GM12878 (cell line): ENCODE measurements around the gene STAG1. TPM values are rescaled to one million over a fixed set of nuclear protein-coding genes. Genes with fewer than 3 reads are reported as not detected.

Experiments
- ATAC-seq: fragments of 200-7000 bp; cut with Tn5 transposase; 3 replicates; pipeline ENCODE4 v1.9.1; 2020; ENCODE audit warnings: mild to moderate bottlenecking, moderate library complexity
- BruUV-seq: library from RNA; stranded (reverse); fragments of 400-500 nt; replicated peaks from 2 replicates; lab custom pipeline; 2021; lab: Mats Ljungman, UMichigan
- CTCF ChIA-PET: fragments of 300-600 bp; sonication (Branson Sonifier 250); formaldehyde crosslinking; extraction: SDS; loops from one replicate; lab custom pipeline; 2021; ENCODE audit warnings: inconsistent platforms; lab: Yijun Ruan, JAX
- POLR2A ChIA-PET: fragments of 350-600 bp; formaldehyde crosslinking; extraction: SDS; loops from one replicate; lab custom pipeline; 2021; ENCODE audit warnings: inconsistent platforms; lab: Charles Lee
- RAD21 ChIA-PET: fragments of 300-600 bp; sonication (Branson Sonifier 250); formaldehyde crosslinking; loops from one replicate; lab custom pipeline; 2023; ENCODE audit warnings: antibody characterized with exemption; ENCODE audit not compliant: unreplicated experiment; lab: Charles Lee
- SMC1A ChIA-PET: fragments of 300-600 bp; sonication (Branson Sonifier 250); formaldehyde crosslinking; loops from one replicate; lab custom pipeline; 2023; ENCODE audit not compliant: unreplicated experiment, uncharacterized antibody; lab: Charles Lee
- DNase-seq: peaks from one replicate; pipeline ENCODE4 v3.0.0-alpha.2; 2011; ENCODE audit warnings: low read depth, low spot score
- FAIRE-seq: peaks from 3 replicates; lab custom pipeline; 2011; peaks lifted over from hg19 to GRCh38; lab: Jason Lieb, UNC
- H2AFZ ChIP-seq: 2 replicates; pipeline ENCODE4 v1.6.0; 2011; ENCODE audit warnings: low read depth, low read length, control low read depth; ENCODE audit not compliant: control insufficient read depth
- H3K27ac ChIP-seq: 2 replicates; pipeline ENCODE4 v1.5.1; 2011; ENCODE audit warnings: control low read depth; ENCODE audit not compliant: control insufficient read depth, insufficient read depth
- H3K27me3 ChIP-seq, 2 experiments: replicated peaks in 1 of 2; 2 replicates each; pipeline versions ENCODE4 v1.6.0 to v1.6.1; 2011; ENCODE audit warnings: low read length in 1 of 2; ENCODE audit not compliant: control insufficient read depth in 2 of 2, insufficient read depth in 2 of 2
- H3K36me3 ChIP-seq, 2 experiments: 2 replicates each; pipeline ENCODE4 v1.5.1; 2011; ENCODE audit warnings: low read length in 1 of 2; ENCODE audit not compliant: control insufficient read depth in 2 of 2, insufficient read depth in 2 of 2
- H3K4me1 ChIP-seq: 2 replicates; pipeline ENCODE4 v1.6.1; 2011; ENCODE audit warnings: mild to moderate bottlenecking, low read length, moderate library complexity, mixed read lengths; ENCODE audit not compliant: control insufficient read depth, insufficient read depth
- H3K4me2 ChIP-seq: 2 replicates; pipeline ENCODE4 v1.6.0; 2011; ENCODE audit warnings: control low read depth; ENCODE audit not compliant: control insufficient read depth, insufficient read depth
- H3K4me3 ChIP-seq: fragments of 200-600 bp; sonication (generic); 2 replicates; pipeline ENCODE4 v1.5.1; 2016
- H3K79me2 ChIP-seq: 2 replicates; pipeline ENCODE4 v1.6.0; 2011; ENCODE audit warnings: low read length; ENCODE audit not compliant: control insufficient read depth, insufficient read depth
- H3K9ac ChIP-seq: 2 replicates; pipeline ENCODE4 v1.8.0; 2011; ENCODE audit warnings: low read length, control low read depth, mixed read lengths; ENCODE audit not compliant: control insufficient read depth, insufficient read depth
- H3K9me3 ChIP-seq: replicated peaks from 3 replicates; pipeline ENCODE4 v1.5.1; 2011; ENCODE audit warnings: mild to moderate bottlenecking, low read length; ENCODE audit not compliant: control insufficient read depth, insufficient read depth
- H4K20me1 ChIP-seq: 2 replicates; pipeline ENCODE4 v1.6.0; 2011; ENCODE audit not compliant: control insufficient read depth, insufficient read depth
- EZH2 ChIP-seq: IDR thresholded peaks from 2 replicates; pipeline ENCODE4 v1.6.1; 2012; ENCODE audit warnings: low read depth, mild to moderate bottlenecking, control low read depth, inconsistent platforms, low read length, borderline replicate concordance; ENCODE audit not compliant: control insufficient read depth
- FOXM1 ChIP-seq: IDR thresholded peaks from 2 replicates; pipeline ENCODE4 v1.6.1; 2012; ENCODE audit warnings: low read depth, mild to moderate bottlenecking, inconsistent platforms, low read length, moderate library complexity
- GATAD2B ChIP-seq: fragments of 450-650 bp; conservative IDR thresholded peaks from 2 replicates; pipeline ENCODE4 v1.6.1; 2017; ENCODE audit warnings: low read depth, mild to moderate bottlenecking, moderate library complexity
- KDM1A ChIP-seq: fragments of 200-600 bp; sonication (generic); IDR thresholded peaks from 2 replicates; pipeline ENCODE4 v1.6.1; 2016; ENCODE audit warnings: borderline replicate concordance
- MEF2A ChIP-seq: IDR thresholded peaks from 2 replicates; pipeline ENCODE4 v1.6.1; 2011; ENCODE audit warnings: low read depth, mild to moderate bottlenecking, low read length, moderate library complexity; ENCODE audit not compliant: insufficient read depth
- RAD21 ChIP-seq: IDR thresholded peaks from 2 replicates; pipeline ENCODE4 v1.6.1; 2011; ENCODE audit warnings: mild to moderate bottlenecking, low read depth, low read length, moderate library complexity; ENCODE audit not compliant: insufficient read depth
- SMAD1 ChIP-seq: fragments of 450-650 bp; IDR thresholded peaks from 2 replicates; pipeline ENCODE4 v1.6.1; 2018; ENCODE audit warnings: mild to moderate bottlenecking, low read depth; ENCODE audit not compliant: partially characterized antibody
- WRNIP1 ChIP-seq: IDR thresholded peaks from 2 replicates; pipeline ENCODE4 v1.6.1; 2011; ENCODE audit warnings: low read depth, low read length, improper control_type of control experiment, borderline replicate concordance
- YBX1 ChIP-seq: fragments of 450-650 bp; IDR thresholded peaks from 2 replicates; pipeline ENCODE4 v1.6.1; 2016; ENCODE audit warnings: antibody characterized with exemption
- WGBS: methylation state at CpG from one replicate; pipeline ENCODE4 v1.1.6; 2016; ENCODE audit warnings: low lambda C conversion rate; ENCODE audit not compliant: insufficient replicate concordance, insufficient coverage; ENCODE audit errors: missing lambda C conversion rate; 5-methylcytosine and 5-hydroxymethylcytosine counted together
- in situ Hi-C: fragments of 300-500 bp; cut with MboI; formaldehyde crosslinking; loops from 9 replicates; pipeline ENCODE4 v1.14.3; 2018; ENCODE audit warnings: mixed read lengths
- intact Hi-C: fragments of 100-400 bp; cut with micrococcal nuclease; formaldehyde crosslinking; loops from one replicate; pipeline ENCODE4 v1.14.2; 2022; ENCODE audit not compliant: unreplicated experiment
- polyA plus RNA-seq, 11 experiments: library from polyadenylated mRNA; depleted of rRNA in 4 of 11; unstranded in 6 of 11; stranded (reverse) in 5 of 11; fragments of >200 nt; fragmentation: Nextera tagmentation in 4 of 11; fragmentation: Illumina TruSeq in 1 of 11; extraction: Ambion mirVana in 4 of 11; extraction: Trizol in 1 of 11; gene quantifications; 1 replicate in 1 of 11; 2 replicates in 10 of 11; pipeline versions ENCODE4 v1.2.1 to v1.2.3, GENCODE V29; 2011 to 2016; ENCODE audit warnings: inconsistent platforms in 2 of 11, missing spikeins in 2 of 11, low read depth in 1 of 11
- total RNA-seq, 4 experiments: library from RNA; depleted of rRNA in 3 of 4; stranded (reverse); fragments of >200 nt in 3 of 4; fragmentation: Illumina TruSeq in 1 of 4; extraction: Trizol in 1 of 4; gene quantifications; 2 replicates each; pipeline versions ENCODE4 v1.2.1 to v1.2.3, GENCODE V29; 2013 to 2021
- TF ChIP-seq, protein P1 (sequence below): IDR thresholded peaks from 2 replicates; pipeline ENCODE4 v1.6.1; 2011; ENCODE audit warnings: borderline replicate concordance, low read depth, mild to moderate bottlenecking, moderate library complexity, mixed read lengths, low read length; ENCODE audit not compliant: insufficient read depth; ENCODE audit errors: extremely low read length
- TF ChIP-seq, protein P2 (sequence below): fragments of 450-650 bp; IDR thresholded peaks from 2 replicates; pipeline ENCODE4 v1.6.1; 2018; ENCODE audit warnings: mild to moderate bottlenecking, low read depth, moderate library complexity; ENCODE audit not compliant: partially characterized antibody
- TF ChIP-seq, protein P3 (sequence below): fragments of 450-650 bp; IDR thresholded peaks from 2 replicates; pipeline ENCODE4 v1.6.1; 2016; ENCODE audit warnings: mild to moderate bottlenecking

Gene STAG1
- total and polyA plus RNA-seq, 10 of the 15 experiments (the other 5 are each of a cell fraction or from before 2014, with no cell fraction given) = 4.4 to 30.1 (median 20.2) TPM

DNA sequence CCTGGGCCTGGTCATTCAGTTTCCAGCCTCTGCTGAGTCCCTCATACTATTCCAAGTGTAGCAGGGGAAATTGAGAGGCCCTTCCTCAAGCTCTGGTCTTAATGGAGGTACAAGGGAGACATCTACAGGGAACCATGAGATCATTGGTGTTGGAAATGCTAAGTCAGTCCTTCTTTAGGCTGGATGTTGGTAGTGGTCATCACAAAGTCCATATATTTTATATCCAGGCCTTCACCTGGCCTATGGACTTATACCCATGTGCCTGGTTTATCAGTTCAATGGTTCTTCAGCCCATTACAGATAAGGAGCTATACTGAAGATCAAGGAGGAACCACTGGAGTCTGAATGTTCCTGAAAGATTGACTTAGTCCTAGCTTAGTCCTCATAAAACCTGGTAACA, 135.0 kb downstream of the STAG1 start:
- POLR2A ChIA-PET = no interaction called here
- Histone ChIP-seq H3K79me2 (no peaks in the 10 kb centered on the region), H3K9ac (no peak overlapping the region), H3K4me1 (no peaks in the 10 kb centered on the region), H3K4me3 (no peak overlapping the region), H4K20me1 (no peaks in the 10 kb centered on the region), H3K4me2 (no peak overlapping the region), H3K36me3 (peaks cover 2% of the 10 kb centered on the region in 2 experiments; a peak in 2 of 4 replicates), H3K9me3 (no peaks in the 10 kb centered on the region), H2AFZ (no peak overlapping the region), H3K27ac (no peak overlapping the region), H3K27me3 (no peaks in the 10 kb centered on the region)
- TF ChIP-seq MEF2A (no peak), RAD21 (peak; percentile 16; the same call in 1 of the 2 replicates)
- in situ Hi-C loops = no loop called here
- CTCF ChIA-PET = interaction anchor here (1.2 to 1.6 kb wide), 2 partner anchors 11 to 135 kb away, joined by 3 to 4 read pairs; partner anchors contain the start of gene STAG1
- intact Hi-C loops = no loop called here
- RAD21 ChIA-PET = interaction anchor here (1.3 kb wide), 1 partner anchor 12 kb away, joined by 3 read pairs; no protein-coding TSS in a partner anchor
- FAIRE-seq = no peak
- ATAC-seq = no peak
- SMC1A ChIA-PET = no interaction called here
- no TSS peak for BruUV-seq
- DNase-seq = no peak

DNA sequence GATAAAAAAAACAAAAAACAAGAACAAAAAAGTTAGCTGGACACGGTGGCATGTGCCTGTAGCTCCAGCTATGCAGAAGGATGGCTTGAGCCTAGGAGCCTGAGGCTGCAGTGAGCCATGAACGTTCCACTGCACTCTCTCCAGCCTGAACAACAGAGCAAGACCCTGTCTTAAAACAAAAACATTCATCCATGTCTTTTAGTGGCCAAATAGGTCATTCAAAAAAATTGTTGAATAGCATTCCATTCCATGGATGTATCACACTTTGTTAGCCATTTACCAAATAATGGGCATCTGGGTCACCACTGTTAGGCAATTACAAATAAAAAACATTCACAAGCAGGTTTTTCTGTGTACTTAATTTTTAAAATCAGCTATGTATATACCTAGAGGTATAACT, 139.7 kb downstream of the STAG1 start:
- ATAC-seq (no peak), FAIRE-seq (no peak), DNase-seq (no peak)
- H3K4me1 ChIP-seq = peaks cover 6% of the 10 kb centered on the region; the same call in 1 of the 2 replicates
- intact Hi-C loops (no loop called here), in situ Hi-C loops (no loop called here)
- no peaks in the 10 kb centered on the region for H4K20me1 ChIP-seq
- SMC1A ChIA-PET = no interaction called here
- POLR2A ChIA-PET = no interaction called here
- no peak overlapping the region for H3K9ac ChIP-seq
- H3K4me2 ChIP-seq = no peak overlapping the region
- CTCF ChIA-PET = interaction anchor here (1.0 kb wide), 1 partner anchor 221 kb away, joined by 3 read pairs; no protein-coding TSS in a partner anchor
- H2AFZ ChIP-seq = no peak overlapping the region
- H3K36me3 ChIP-seq = peaks cover 2% of the 10 kb centered on the region in 2 experiments; a peak in 2 of 4 replicates
- no TSS peak for BruUV-seq
- no peak overlapping the region for H3K4me3 ChIP-seq
- RAD21 ChIA-PET = no interaction called here
- no peaks in the 10 kb centered on the region for H3K27me3 ChIP-seq
- H3K79me2 ChIP-seq = no peaks in the 10 kb centered on the region
- 62% methylated on average over 2 of the region's 2 CpGs for WGBS
- H3K27ac ChIP-seq = no peak overlapping the region
- H3K9me3 ChIP-seq = no peaks in the 10 kb centered on the region
- TF ChIP-seq WRNIP1 = no peak
- TF ChIP-seq, protein P1, sequence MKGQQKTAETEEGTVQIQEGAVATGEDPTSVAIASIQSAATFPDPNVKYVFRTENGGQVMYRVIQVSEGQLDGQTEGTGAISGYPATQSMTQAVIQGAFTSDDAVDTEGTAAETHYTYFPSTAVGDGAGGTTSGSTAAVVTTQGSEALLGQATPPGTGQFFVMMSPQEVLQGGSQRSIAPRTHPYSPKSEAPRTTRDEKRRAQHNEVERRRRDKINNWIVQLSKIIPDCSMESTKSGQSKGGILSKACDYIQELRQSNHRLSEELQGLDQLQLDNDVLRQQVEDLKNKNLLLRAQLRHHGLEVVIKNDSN = no peak
- TF ChIP-seq EZH2 = no peak
- TF ChIP-seq FOXM1 = no peak
- TF ChIP-seq, protein P2, sequence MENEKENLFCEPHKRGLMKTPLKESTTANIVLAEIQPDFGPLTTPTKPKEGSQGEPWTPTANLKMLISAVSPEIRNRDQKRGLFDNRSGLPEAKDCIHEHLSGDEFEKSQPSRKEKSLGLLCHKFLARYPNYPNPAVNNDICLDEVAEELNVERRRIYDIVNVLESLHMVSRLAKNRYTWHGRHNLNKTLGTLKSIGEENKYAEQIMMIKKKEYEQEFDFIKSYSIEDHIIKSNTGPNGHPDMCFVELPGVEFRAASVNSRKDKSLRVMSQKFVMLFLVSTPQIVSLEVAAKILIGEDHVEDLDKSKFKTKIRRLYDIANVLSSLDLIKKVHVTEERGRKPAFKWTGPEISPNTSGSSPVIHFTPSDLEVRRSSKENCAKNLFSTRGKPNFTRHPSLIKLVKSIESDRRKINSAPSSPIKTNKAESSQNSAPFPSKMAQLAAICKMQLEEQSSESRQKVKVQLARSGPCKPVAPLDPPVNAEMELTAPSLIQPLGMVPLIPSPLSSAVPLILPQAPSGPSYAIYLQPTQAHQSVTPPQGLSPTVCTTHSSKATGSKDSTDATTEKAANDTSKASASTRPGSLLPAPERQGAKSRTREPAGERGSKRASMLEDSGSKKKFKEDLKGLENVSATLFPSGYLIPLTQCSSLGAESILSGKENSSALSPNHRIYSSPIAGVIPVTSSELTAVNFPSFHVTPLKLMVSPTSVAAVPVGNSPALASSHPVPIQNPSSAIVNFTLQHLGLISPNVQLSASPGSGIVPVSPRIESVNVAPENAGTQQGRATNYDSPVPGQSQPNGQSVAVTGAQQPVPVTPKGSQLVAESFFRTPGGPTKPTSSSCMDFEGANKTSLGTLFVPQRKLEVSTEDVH = no peak
- no peak for TF ChIP-seq SMAD1
- TF ChIP-seq YBX1 = no peak
- TF ChIP-seq, protein P3, sequence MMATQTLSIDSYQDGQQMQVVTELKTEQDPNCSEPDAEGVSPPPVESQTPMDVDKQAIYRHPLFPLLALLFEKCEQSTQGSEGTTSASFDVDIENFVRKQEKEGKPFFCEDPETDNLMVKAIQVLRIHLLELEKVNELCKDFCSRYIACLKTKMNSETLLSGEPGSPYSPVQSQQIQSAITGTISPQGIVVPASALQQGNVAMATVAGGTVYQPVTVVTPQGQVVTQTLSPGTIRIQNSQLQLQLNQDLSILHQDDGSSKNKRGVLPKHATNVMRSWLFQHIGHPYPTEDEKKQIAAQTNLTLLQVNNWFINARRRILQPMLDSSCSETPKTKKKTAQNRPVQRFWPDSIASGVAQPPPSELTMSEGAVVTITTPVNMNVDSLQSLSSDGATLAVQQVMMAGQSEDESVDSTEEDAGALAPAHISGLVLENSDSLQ = no peak
- TF ChIP-seq GATAD2B = no peak
- no peak for TF ChIP-seq KDM1A
